ENCODE results near the gene SOHLH1.

DNA sequence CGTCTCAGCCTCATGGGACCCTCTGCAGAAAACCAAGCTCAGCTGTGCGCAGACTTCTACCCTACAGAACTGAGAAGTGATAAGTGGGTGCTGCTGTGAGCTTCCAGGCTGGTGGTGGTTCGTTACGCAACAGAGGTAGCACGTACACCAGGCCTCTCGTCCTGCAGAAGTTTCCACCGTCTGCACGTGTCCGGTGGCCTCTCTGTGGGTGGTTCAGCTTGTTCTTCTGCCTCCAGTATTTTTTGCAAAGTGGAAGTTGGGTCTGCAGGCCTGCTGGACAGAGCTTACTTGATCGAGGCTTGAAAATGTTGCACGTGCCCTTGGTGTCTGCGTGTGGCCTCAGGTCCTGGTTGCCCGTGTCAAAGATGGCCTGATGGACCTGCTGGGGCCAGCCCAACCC lies 30.2 kb upstream of the SOHLH1 start:
- TF ChIP-seq EZH2 (IDR thresholded peaks at IDR 0.05; ENCODE audit: borderline replicate concordance, low read depth, low read length, severe bottlenecking), result no peak
- TF ChIP-seq, protein P1, sequence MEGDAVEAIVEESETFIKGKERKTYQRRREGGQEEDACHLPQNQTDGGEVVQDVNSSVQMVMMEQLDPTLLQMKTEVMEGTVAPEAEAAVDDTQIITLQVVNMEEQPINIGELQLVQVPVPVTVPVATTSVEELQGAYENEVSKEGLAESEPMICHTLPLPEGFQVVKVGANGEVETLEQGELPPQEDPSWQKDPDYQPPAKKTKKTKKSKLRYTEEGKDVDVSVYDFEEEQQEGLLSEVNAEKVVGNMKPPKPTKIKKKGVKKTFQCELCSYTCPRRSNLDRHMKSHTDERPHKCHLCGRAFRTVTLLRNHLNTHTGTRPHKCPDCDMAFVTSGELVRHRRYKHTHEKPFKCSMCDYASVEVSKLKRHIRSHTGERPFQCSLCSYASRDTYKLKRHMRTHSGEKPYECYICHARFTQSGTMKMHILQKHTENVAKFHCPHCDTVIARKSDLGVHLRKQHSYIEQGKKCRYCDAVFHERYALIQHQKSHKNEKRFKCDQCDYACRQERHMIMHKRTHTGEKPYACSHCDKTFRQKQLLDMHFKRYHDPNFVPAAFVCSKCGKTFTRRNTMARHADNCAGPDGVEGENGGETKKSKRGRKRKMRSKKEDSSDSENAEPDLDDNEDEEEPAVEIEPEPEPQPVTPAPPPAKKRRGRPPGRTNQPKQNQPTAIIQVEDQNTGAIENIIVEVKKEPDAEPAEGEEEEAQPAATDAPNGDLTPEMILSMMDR (IDR thresholded peaks at IDR 0.05; ENCODE audit: borderline replicate concordance, extremely low read depth, low read length, poor library complexity, severe bottlenecking), result no peak

Data from DND-41 (cell line).